Upper lobe of left lung (tissue), 4 donors: ENCODE results near the gene IFIH1.

Experiments used
- POLR2A ChIP-seq, 4 donors: fragments of 450-650 bp; IDR thresholded peaks; one replicate each; pipeline ENCODE4 v1.5.1; 2016 to 2017; ENCODE audit warnings: antibody characterized with exemption in 4 of 4, mild to moderate bottlenecking in 2 of 4
- TF ChIP-seq, protein P1 (sequence below), 6 experiments: fragments of 450-650 bp in 4 of 6; fragments of 200-600 bp in 2 of 6; sonication (generic) in 2 of 6; IDR thresholded peaks; one replicate each; pipeline ENCODE4 v1.5.1; 2016 to 2019; ENCODE audit warnings: antibody characterized with exemption in 6 of 6

GRCh38 chr2:162277381-162277780, 41.1 kb downstream of the IFIH1 start:
- TF ChIP-seq, protein P1, sequence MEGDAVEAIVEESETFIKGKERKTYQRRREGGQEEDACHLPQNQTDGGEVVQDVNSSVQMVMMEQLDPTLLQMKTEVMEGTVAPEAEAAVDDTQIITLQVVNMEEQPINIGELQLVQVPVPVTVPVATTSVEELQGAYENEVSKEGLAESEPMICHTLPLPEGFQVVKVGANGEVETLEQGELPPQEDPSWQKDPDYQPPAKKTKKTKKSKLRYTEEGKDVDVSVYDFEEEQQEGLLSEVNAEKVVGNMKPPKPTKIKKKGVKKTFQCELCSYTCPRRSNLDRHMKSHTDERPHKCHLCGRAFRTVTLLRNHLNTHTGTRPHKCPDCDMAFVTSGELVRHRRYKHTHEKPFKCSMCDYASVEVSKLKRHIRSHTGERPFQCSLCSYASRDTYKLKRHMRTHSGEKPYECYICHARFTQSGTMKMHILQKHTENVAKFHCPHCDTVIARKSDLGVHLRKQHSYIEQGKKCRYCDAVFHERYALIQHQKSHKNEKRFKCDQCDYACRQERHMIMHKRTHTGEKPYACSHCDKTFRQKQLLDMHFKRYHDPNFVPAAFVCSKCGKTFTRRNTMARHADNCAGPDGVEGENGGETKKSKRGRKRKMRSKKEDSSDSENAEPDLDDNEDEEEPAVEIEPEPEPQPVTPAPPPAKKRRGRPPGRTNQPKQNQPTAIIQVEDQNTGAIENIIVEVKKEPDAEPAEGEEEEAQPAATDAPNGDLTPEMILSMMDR (IDR thresholded peaks at IDR 0.05) = no peak
- TF ChIP-seq POLR2A (IDR thresholded peaks at IDR 0.05) = no peak
